ENCODE results near the gene CPN1. TPM values are rescaled to one million over a fixed set of nuclear protein-coding genes. Genes with fewer than 3 reads are reported as not detected.

The CPN1 gene
- total RNA-seq, 1 donor from 2014 or later: not detected

- Histone ChIP-seq H3K36me3 (ENCODE audit: control insufficient read depth, insufficient read depth, low read length) (no peaks in the 10 kb centered on the region), H3K4me3 (ENCODE audit: low read depth, low read length) (no peak overlapping the region), H3K27me3 (ENCODE audit: control insufficient read depth, insufficient read depth, low read length) (no peaks in the 10 kb centered on the region)
- DNase-seq (ENCODE audit: low read depth) (no peak), FAIRE-seq (no peak)
- TF ChIP-seq CTCF (IDR thresholded peaks at IDR 0.05; ENCODE audit: insufficient read depth, low read length, severe bottlenecking): no peak
Observed at GRCh38 chr10:100122780-100123179, 41.1 kb upstream of the CPN1 start.

- H3K27me3 ChIP-seq (ENCODE audit: control insufficient read depth, insufficient read depth, low read length): no peaks in the 10 kb centered on the region
- H3K36me3 ChIP-seq (ENCODE audit: control insufficient read depth, insufficient read depth, low read length): no peaks in the 10 kb centered on the region
- FAIRE-seq: no peak
- H3K4me3 ChIP-seq (ENCODE audit: low read depth, low read length): no peak overlapping the region
- DNase-seq (ENCODE audit: low read depth): no peak
- no peak for TF ChIP-seq CTCF (IDR thresholded peaks at IDR 0.05; ENCODE audit: insufficient read depth, low read length, severe bottlenecking)
Observed at GRCh38 chr10:100120550-100120949, 38.9 kb upstream of the CPN1 start.

- no peaks in the 10 kb centered on the region for H3K36me3 ChIP-seq (ENCODE audit: control insufficient read depth, insufficient read depth, low read length)
- DNase-seq (ENCODE audit: low read depth) (no peak), FAIRE-seq (no peak)
- no peak for TF ChIP-seq CTCF (IDR thresholded peaks at IDR 0.05; ENCODE audit: insufficient read depth, low read length, severe bottlenecking)
- H3K27me3 ChIP-seq (ENCODE audit: control insufficient read depth, insufficient read depth, low read length): no peaks in the 10 kb centered on the region
- no peak overlapping the region for H3K4me3 ChIP-seq (ENCODE audit: low read depth, low read length)
Observed at GRCh38 chr10:100119726-100120125, 38.1 kb upstream of the CPN1 start.

- Histone ChIP-seq H3K4me3 (ENCODE audit: low read depth, low read length) (no peak overlapping the region), H3K27me3 (ENCODE audit: control insufficient read depth, insufficient read depth, low read length) (peaks cover 1% of the 10 kb centered on the region), H3K36me3 (ENCODE audit: control insufficient read depth, insufficient read depth, low read length) (no peaks in the 10 kb centered on the region)
- DNase-seq (ENCODE audit: low read depth) (no peak), FAIRE-seq (no peak)
- no peak for TF ChIP-seq CTCF (IDR thresholded peaks at IDR 0.05; ENCODE audit: insufficient read depth, low read length, severe bottlenecking)
Observed at GRCh38 chr10:100114976-100115770, 33.5 kb upstream of the CPN1 start.

- Histone ChIP-seq H3K4me3 (ENCODE audit: low read depth, low read length) (no peak overlapping the region), H3K36me3 (ENCODE audit: control insufficient read depth, insufficient read depth, low read length) (no peaks in the 10 kb centered on the region), H3K27me3 (ENCODE audit: control insufficient read depth, insufficient read depth, low read length) (peaks cover 1% of the 10 kb centered on the region)
- DNase-seq (ENCODE audit: low read depth) (no peak), FAIRE-seq (no peak)
- no peak for TF ChIP-seq CTCF (IDR thresholded peaks at IDR 0.05; ENCODE audit: insufficient read depth, low read length, severe bottlenecking)
Observed at GRCh38 chr10:100114460-100114859, 32.8 kb upstream of the CPN1 start.

- peaks cover 1% of the 10 kb centered on the region for H3K27me3 ChIP-seq (ENCODE audit: control insufficient read depth, insufficient read depth, low read length)
- H3K4me3 ChIP-seq (ENCODE audit: low read depth, low read length): no peak overlapping the region
- peak; percentile 7 for DNase-seq (ENCODE audit: low read depth)
- H3K36me3 ChIP-seq (ENCODE audit: control insufficient read depth, insufficient read depth, low read length): no peaks in the 10 kb centered on the region
- TF ChIP-seq CTCF (IDR thresholded peaks at IDR 0.05; ENCODE audit: insufficient read depth, low read length, severe bottlenecking): no peak
- no peak for FAIRE-seq
Observed at GRCh38 chr10:100109670-100110069, 28.0 kb upstream of the CPN1 start.
